ENCODE measurements around the gene NPTX2.
"Not testable (repeated sequence)": the region's sequence is repeated elsewhere in the genome, so short reads cannot be mapped to it uniquely, and the experiment has no call there.

NPTX2 gene, protein sequence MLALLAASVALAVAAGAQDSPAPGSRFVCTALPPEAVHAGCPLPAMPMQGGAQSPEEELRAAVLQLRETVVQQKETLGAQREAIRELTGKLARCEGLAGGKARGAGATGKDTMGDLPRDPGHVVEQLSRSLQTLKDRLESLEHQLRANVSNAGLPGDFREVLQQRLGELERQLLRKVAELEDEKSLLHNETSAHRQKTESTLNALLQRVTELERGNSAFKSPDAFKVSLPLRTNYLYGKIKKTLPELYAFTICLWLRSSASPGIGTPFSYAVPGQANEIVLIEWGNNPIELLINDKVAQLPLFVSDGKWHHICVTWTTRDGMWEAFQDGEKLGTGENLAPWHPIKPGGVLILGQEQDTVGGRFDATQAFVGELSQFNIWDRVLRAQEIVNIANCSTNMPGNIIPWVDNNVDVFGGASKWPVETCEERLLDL

DNA sequence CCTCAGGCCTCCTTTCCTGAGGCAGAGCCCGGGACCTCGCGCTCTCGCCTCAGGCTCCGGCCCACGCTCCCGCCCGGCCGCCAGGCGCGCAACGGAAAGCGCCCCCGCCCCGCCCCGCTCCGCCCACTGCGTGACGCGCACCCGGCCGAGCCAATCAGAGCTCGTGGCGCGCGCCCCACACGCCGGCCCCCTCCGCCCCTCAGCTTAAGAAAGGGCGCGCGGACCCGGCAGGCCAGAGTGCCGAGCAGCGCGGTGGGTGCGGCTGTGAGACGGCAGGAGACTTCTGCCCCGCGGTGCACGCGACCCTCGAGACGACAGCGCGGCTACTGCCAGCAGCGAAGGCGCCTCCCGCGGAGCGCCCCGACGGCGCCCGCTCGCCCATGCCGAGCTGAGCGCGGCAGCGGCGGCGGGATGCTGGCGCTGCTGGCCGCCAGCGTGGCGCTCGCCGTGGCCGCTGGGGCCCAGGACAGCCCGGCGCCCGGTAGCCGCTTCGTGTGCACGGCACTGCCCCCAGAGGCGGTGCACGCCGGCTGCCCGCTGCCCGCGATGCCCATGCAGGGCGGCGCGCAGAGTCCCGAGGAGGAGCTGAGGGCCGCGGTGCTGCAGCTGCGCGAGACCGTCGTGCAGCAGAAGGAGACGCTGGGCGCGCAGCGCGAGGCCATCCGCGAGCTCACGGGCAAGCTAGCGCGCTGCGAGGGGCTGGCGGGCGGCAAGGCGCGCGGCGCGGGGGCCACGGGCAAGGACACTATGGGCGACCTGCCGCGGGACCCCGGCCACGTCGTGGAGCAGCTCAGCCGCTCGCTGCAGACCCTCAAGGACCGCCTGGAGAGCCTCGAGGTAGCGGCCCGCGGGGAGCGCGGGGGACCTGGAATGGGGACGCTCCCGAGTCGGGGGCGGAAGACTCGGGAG is at the start of gene NPTX2:
Gene NPTX2, plus strand, starts transcription at position 235 of the 909 bp plus-strand sequence. Its CDS starts 177 bp downstream, at position 412.
- DNase-seq, result no peak

DNA sequence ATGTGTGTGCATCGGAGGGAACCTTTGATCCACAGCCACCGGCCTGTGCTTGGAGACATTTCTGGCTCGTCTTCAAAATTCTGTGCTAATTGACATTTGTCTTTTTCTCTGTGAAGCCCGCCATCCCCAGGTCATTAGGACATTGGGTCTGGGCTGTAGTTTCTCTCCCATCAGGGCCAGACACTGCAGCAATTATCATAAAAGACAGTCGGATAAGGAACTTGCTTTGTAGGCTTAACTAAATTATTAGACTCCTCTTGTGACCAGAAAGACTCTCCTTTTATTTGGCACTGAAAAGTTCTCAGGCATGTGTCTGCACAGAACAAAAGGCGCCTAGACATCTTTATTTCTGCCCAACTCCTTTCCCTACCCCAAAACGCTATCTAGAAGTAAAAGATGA is 49.1 kb upstream of the NPTX2 start:
- DNase-seq, result no peak

DNA sequence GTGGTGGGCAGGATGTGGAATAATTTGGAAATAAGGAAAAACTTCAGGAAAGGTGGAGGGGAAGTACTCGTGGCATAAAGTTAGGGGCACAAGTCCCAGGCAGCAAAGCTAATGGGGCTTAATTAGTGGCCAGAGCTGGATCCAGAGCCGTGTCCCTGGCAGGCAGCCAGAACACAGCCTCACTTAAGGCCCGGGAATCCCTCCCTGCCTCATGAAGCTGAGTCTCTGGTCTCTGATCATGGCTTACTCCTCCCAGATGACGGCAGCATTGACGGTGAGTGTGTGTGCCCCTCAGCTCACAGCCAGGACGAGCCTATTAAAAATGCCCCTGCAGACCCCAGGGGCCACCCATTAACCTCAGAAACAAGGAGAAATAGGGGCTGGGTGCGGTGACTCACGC is 48.2 kb upstream of the NPTX2 start:
- DNase-seq, result no peak

DNA sequence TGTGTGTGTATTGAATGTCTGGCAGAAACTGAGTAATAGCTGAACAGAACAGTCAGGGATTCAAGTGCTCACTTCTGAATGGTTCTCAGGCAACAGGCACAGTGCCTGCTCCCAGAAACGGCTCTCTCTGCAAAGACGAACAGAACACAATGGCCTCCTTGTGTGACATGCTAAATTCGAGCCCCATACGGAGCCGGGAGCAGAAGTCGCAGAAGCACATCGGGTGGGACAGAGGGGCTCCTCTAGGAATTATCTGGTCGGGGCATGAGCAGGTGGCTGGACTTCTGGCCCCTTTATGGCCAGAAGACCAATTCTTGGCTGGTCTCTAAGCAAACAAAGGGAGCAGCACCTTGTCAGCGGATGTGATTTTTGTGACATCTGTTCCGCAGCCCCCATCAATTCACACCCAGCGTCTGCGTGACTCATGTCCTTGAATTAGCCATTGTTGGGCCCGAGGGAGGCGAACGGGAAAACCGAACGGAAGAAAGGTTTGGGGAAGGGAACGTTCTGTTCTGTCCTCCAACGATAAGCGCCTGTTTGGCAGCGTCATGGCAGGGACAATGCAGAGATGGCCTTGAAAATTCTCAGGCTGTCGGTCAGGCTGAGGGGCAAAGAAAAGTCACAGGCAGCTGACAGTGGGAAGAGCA is 47.3 kb upstream of the NPTX2 start:
- no peak for DNase-seq

DNA sequence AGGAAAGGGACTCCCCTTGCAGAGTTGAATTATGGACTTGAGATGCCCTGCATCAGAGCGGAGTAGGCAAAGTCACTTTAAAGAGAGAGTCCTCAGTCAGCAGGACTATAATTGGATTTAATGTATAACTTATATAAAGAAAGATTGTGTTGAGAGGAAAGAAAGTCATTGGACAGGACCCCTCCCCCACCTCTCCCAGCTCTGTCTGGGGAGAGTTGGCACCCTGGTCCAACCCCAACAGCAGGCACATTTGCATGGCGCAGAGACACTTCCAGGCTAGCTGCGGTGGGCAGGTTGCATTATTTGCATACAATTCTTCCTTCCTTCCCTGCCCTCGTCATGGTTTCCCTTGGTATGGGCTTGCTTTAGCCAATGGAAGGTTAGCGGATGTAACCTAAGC is 46.1 kb upstream of the NPTX2 start:
- DNase-seq, result no peak

DNA sequence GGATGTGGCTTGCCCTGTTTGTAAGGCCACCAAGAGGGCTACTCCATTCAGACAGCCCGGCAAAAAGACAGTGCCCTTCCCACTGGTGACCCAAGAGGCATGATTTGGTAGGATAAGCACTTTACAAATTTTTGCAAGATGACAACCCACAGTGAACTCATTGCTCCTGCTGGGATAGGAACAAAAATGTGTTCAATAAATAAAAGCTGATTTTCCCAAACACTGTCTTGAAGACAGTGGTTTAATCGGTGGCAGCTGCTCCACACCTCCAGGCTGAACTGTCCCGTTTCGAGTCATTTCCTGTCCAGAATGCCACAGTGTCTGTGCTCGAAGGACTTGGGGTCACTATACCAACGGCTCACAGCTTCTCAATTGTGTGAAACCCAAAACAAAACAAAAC is 45.1 kb upstream of the NPTX2 start:
- no peak for DNase-seq

DNA sequence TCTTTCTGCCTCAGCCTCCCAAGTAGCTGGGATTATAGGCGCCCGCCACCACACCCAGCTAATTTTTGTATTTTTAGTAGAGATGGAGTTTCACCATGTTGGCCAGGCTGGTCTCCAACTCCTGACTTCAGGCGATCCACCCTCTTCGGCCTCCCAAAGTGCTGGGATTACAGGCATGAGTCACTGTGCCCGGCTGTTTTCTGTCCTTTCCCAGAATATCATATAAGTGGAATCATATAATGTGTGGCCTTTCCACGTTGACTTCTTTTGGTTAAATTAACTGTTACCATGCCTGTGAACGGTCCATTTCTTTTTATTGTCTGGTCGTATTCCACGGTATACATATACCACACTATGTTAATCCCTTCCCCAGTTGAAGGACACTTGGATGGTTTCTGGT is 44.4 kb upstream of the NPTX2 start:
- not testable (repeated sequence) for DNase-seq

DNA sequence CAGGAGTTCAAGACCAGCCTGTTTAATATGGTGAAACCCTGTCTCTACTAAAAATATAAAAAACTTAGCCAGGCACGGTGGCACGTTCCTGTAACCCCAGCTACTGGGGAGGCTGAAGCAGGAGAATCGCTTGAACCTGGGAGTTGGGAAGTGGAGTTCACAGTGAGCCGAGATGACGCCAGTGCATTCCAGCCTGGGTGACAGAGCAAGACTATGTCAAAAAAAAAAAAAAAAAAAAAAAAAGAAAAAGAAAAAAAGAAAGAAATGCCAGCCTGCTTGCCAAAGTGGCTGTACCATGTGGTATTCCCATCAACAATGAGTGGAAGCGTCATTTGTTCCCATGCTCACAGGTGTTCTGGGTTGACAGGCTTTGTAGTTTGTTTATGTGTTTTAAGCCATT is 43.3 kb upstream of the NPTX2 start:
- no peak for DNase-seq

DNA sequence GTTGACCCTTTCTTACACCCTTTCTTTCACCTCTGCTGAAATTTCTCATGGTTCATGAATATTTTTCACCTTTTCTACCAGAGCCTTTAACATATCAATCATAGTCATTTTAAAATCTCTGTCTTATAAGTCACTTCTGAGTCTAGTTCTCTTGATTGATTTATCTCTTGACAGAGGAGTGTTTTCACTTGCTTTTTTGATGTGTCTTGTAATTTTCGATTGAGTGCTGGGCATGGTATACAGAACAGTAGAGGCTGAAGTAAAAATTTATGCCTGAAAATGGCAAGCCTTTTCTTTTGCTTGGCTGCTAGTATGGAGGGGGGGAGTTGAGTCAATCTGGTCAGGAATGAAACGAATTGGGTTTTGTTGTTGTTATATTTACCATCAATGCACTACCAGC is 41.2 kb upstream of the NPTX2 start:
- no peak for DNase-seq

DNA sequence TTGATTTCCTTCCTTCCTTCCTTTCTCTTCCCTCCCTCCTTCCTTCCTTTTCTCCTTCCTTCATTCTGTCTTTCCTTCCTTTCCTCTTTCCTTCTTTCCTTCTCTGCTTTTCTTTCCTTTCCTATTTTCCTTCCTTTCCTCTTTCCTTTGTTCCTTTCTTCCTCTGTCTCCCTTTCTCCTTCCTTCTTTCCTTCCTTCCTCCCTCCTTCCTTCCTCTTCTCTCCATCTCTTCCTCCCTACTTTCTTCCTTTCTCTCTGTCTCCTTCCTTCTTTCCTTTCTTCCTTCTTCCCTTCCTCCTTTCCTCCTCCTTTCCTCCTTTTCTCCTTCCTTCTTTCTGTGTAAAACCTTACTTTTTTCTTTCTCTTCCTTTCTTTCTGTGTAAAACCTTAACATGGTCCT is 32.3 kb upstream of the NPTX2 start:
- DNase-seq, result no peak

DNA sequence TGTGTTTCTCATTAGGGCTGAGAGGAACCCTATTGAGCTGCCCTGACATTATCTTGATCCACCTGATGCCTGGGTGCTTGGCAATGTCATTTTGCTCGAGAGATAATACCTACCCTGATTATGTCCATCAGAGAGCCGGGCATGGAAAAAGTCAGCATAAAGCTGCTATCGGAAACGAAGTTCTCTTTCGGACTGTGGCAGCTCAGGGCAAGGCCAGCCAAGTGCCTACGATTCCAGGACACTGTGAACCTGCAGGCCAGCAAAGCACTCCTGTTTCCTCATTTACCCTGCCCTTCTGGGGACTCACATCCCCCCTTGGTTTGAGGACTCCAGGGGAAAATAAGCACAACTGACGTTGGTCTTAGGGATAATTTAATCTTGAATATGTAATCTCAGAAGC is 25.2 kb upstream of the NPTX2 start:
- no peak for DNase-seq

DNA sequence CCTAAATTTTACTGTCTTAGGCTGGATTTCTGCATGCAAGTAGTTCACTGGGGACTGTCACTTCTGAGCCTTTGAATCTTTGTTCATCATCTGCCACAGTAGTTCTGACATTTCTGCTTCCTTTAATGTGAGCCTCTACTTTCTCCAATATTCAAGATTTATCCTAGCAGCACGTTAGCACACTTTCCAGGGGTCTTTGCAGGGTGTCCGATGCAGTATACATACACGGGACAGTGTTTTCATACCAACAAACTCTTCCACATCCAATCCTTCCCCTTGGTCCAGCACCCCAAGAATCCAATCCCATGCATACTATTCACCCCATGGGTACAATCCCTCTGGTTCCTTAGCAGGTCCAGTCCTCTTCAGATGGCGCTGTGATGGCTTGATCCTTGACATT is 22.7 kb upstream of the NPTX2 start:
- no peak for DNase-seq

DNA sequence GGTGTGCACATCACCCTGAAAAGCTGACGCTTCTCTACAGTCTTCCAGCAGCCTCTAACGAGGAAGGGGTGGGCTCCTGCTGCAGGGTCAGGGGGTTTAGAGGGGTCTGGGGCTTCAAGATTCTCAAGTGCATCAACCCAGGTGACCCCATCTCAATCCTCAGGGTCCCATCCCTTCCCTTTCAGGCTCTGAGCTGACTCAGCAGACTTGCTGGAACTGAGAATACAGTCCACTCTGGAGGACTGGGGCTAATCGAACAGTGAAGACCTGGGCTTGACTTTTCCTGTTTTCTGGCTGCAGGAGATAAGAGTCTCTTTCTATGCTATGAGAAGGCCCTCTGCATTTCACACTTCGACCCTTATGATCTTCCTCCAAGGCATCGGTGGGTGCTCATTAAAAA is 22.3 kb upstream of the NPTX2 start:
- DNase-seq, result no peak

DNA sequence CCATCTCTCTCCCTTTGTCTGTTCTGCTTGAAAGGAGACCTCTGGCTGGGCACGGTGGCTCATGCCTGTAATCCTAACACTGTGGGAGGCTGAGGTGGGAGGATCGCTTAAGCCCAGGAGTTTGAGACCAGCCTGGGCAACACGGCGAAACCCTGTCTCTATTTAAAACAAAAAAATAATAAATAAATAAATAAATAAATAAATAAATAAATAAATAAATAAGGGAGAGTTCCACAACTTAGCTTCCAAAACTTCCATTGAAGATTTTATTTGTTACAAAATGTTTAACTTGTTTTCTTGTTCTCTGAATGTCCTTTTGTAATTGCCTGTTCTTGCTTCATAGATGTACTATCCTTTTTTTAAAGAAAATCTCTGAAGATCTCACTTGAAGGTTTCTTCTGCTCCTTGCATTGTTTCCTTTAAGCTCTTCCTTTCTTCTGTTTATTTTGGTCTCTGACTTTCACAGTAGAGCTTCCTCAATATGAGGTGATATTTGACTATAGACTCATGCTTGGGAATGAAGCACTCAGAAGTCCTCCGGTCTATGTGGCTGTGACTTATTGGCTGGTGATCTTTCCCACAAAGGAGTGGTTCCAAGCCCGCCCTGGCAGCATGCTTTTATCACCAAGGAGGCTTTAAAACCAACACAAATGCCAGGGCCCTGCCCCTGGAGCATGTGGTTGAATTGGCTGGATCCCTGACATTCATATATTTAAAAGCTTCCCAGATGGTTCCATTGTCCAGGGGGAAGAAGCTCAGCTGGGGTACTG is 18.1 kb upstream of the NPTX2 start:
- no peak for DNase-seq

DNA sequence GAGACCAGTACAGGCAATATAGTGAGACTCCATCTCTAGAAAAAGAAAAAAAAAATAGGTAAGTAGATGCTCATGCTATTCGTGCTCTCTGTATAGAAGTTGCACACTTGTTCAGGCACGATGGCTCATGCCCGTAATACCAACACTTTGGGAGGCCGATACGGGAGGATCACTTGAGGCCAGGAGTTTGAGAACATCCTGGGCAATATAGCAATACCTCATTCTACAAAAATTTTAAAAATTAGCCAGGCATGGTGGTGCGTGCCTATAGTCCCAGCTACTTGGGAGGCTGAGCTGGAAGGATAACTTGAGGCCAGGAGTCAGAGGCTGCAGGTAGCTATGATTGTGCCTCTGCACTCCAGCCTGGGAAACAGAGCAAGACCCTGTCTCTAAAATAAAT is 17.2 kb upstream of the NPTX2 start:
- DNase-seq, result no peak

DNA sequence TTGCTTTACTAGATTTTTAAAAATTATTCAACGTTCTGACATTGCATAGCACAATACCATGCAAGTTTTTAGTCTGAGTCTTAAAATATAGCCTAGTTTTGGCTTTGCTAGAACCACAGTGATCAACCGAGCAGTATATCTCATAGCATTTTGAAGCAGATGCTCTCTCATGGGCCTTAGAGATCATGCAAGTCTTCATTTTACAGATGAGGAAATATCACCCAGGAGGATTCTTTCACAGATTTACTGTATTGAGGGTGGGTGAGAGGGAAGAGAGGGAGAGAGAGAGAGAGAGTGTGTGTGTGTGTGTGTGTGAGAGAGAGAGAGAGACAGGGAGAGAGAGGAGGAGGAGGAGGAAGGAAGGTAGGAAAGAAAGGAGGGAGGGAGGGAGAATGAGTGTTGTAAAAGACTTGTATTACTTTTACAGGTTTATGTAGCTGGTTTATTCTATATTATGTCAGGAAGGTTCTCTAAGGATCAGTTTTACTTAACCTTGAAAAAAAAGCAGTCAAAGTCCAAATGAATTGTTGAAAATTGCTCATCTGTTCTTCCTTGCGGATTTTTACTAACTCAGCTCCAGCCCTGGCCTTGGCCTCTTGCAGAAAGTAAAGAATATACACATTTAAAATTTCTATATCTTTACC is 14.2 kb upstream of the NPTX2 start:
- DNase-seq, result no peak

DNA sequence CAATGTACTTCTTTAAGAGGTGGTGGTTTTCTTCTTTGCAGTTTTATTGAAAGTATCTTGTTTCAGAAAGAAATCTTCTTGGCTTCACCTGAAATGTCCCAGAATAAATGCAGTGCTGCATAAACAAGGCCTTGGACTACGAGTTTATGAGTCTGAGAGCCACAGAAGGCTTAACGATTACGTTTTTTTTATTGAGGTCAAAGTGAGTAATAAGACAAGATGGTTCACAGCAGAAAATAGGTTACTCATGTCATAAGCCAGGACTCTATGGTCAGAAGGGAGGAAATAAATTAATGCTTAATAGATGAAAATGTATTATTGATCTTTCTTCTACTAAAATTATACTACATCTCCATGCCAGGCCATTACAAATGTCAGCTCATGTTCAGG is 13.7 kb upstream of the NPTX2 start:
- DNase-seq, result no peak

DNA sequence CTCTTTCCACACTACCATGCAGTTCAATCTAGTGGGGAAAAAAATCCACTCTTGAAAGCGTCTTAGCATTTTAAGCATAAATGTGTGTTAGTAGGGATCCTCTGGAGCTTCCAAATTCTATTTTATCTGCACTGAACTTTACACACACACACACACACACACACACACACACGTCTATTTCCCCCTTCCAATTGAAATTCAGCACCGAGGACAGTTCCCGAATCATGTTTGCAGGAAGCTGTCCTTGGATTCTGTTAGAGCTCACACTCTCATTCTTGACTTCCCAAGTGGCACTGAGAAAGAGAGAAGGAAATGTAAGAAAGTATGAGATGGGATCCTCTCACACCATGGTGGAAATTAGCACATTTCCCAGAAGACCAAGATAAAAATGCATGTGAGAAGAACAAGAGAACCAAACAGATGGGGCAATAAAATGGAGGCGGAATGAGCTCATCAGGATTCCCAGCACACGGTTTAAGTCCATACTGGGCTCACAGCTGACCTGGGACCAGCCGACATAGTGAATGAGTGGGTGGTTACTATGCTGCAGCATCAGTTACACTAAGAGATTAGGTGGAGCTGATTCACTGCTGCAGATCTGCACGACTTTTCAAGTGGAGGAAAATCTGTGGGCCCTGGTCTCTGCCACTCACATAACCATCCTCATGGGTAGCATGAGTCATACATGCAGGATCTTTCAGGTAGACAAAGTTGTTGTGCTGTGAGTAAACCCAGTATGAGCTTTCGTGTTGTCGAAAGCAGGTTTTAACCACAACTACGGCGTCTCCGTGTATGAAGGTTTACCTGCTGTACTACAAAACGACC is 3.3 kb upstream of the NPTX2 start:
- no peak for DNase-seq

DNA sequence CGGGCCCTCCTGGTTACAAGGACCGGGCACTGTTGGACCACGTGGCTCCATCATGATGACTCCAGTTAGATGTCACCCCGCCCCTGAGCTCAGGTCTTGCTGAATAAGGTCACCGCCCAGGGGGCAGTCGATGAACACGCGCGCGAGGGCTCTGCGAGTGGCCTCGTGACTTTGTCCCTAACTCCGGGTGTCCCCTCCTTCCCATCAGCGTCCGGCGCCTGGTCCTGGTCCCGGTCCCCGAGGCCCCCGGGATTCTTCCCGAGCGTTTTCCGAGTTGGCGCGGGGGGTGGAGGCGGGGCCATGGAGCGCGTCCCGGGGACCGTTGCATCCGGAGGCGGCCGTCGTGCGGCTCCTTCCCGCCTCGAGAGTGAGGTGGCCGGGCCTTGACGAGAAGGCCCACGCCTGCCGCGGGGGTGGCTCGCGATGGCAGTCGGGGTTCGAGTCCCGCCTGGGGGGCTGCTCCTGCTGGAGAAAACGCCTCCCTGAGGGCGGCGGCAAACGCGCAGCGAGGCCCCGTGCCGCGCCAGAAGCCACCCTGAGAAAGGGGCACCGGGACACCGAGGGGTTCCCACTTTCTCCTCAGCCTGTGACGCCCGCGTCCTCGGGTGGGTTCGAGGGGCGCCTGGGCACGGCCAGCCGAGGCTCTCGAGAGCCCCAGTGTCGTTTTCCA is 569 bp upstream of the NPTX2 start:
- no peak for DNase-seq

DNA sequence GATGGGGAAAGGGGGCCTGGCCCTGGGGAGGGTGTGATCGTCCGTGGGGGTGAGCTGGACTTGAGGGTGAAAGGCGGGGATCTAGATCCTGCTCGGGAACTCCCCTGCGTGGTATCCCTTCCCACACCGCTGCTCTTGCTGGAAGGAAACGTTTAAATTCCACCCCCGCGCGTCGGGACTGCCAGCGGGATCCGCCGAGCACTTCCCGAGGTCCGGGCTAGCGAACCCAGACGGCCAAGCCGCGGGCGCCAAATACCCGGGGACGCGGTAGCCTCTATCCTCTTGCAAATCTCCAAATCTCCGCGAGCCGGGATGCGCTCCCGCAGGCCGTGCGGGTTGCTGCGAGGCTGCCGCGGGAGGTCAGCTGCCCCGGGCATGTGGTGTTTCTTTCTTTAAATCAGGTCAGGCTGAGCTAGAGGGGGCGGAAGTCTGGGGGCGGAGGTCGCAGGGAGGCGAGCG is 904 bp downstream of the NPTX2 start:
- no peak for DNase-seq

DNA sequence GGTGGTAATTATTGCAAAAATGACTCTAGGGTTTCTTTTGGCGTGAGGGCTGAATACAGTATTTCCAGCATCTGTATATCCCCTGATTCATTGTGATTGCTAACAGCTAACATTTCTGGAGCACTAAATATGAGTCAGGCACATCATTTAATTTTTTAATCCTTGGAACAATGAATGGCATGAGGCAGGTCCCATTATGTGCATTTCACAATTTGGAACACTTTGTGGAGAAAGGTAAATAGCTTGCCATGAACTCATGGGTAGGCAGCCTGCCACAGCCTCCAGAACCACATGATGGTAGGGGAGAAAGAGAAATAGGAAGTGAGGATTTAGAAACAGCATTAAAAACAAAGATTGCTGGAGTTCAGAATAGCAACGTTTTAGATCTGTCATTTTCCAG is 1.7 kb downstream of the NPTX2 start:
- no peak for DNase-seq
